Tibial nerve (tissue), 4 donors: ENCODE data around the gene VTI1A.

Experiments
- EP300 ChIP-seq, 2 donors: sonication (generic); formaldehyde crosslinking; IDR thresholded peaks; one replicate each; pipeline ENCODE4 v1.6.1; 2017; ENCODE audit warnings: antibody characterized with exemption in 2 of 2, mild to moderate bottlenecking in 1 of 2
- POLR2A ChIP-seq, 2 donors: fragments of 450-650 bp; IDR thresholded peaks; one replicate each; pipeline ENCODE4 v1.6.1; 2017; ENCODE audit warnings: antibody characterized with exemption in 2 of 2, mild to moderate bottlenecking in 2 of 2, moderate library complexity in 2 of 2
- TF ChIP-seq, protein P1 (sequence below), 5 experiments: fragments of 200-600 bp in 3 of 5; fragments of 450-650 bp in 2 of 5; sonication (generic) in 3 of 5; IDR thresholded peaks; one replicate each; pipeline ENCODE4 v1.5.1; 2016 to 2019; ENCODE audit warnings: antibody characterized with exemption in 5 of 5, mild to moderate bottlenecking in 3 of 5, moderate library complexity in 2 of 5

DNA sequence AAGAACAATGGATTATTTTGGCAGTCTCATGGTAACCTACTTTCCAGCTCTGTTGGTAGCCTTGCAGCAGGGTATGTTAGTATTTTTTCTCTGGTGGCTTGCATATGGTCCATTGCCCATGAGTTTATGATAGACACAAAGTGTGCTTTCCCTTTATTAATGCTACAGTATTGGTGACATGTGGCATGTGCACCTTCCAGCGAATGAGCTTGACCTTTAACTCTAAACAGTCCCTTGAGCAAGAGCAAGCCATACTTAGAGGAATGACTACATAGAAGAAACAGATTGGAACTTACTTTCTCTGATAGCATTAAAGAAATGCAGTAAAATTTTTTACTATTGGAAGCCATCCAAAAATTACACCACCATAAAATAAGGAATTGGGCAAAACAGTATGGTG, 73.9 kb downstream of the VTI1A start:
- TF ChIP-seq, protein P1, sequence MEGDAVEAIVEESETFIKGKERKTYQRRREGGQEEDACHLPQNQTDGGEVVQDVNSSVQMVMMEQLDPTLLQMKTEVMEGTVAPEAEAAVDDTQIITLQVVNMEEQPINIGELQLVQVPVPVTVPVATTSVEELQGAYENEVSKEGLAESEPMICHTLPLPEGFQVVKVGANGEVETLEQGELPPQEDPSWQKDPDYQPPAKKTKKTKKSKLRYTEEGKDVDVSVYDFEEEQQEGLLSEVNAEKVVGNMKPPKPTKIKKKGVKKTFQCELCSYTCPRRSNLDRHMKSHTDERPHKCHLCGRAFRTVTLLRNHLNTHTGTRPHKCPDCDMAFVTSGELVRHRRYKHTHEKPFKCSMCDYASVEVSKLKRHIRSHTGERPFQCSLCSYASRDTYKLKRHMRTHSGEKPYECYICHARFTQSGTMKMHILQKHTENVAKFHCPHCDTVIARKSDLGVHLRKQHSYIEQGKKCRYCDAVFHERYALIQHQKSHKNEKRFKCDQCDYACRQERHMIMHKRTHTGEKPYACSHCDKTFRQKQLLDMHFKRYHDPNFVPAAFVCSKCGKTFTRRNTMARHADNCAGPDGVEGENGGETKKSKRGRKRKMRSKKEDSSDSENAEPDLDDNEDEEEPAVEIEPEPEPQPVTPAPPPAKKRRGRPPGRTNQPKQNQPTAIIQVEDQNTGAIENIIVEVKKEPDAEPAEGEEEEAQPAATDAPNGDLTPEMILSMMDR (IDR thresholded peaks at IDR 0.05): no peak
- TF ChIP-seq EP300 (IDR thresholded peaks at IDR 0.05) (no peak), POLR2A (IDR thresholded peaks at IDR 0.05) (no peak)
